Measurements from ENCODE around the gene PTOV1.

PTOV1 gene

DNA sequence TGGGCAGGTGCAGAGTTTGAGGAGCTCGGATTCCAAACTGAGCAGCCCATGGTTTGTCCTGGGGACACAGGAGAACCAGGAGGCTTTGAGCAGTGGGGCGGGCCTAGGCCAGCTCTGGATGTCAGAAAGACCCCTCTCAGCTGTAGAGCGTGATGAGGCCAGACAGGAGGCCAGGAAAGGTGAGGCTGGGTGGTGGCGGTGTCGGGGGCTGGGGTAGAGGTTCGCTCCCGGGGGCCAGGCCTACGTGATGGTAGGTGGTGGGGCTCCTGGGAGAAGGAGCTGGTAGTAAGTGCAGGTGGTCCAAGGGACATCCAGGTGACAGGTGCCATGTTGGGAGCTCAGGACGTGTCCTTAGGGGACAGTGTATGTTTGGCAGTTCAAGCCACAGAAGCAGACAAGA, 13.5 kb upstream of the PTOV1 start:
- no peak for DNase-seq (ENCODE audit: low read depth, low spot score)
- CTCF ChIA-PET = interaction anchor here (1.5 kb wide), 1 partner anchor 13 kb away, joined by 3 read pairs; no protein-coding TSS in a partner anchor
- TF ChIP-seq, protein P1, sequence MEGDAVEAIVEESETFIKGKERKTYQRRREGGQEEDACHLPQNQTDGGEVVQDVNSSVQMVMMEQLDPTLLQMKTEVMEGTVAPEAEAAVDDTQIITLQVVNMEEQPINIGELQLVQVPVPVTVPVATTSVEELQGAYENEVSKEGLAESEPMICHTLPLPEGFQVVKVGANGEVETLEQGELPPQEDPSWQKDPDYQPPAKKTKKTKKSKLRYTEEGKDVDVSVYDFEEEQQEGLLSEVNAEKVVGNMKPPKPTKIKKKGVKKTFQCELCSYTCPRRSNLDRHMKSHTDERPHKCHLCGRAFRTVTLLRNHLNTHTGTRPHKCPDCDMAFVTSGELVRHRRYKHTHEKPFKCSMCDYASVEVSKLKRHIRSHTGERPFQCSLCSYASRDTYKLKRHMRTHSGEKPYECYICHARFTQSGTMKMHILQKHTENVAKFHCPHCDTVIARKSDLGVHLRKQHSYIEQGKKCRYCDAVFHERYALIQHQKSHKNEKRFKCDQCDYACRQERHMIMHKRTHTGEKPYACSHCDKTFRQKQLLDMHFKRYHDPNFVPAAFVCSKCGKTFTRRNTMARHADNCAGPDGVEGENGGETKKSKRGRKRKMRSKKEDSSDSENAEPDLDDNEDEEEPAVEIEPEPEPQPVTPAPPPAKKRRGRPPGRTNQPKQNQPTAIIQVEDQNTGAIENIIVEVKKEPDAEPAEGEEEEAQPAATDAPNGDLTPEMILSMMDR (IDR thresholded peaks at IDR 0.05; ENCODE audit: insufficient read depth, low read length, missing control alignments) = no peak
- POLR2A ChIA-PET = interaction anchor here (1.1 kb wide), 1 partner anchor 13 kb away, joined by 4 read pairs; the partner anchor contains the start of gene PTOV1
- no peak overlapping the region for H3K4me3 ChIP-seq (ENCODE audit: low read depth, low read length)

DNA sequence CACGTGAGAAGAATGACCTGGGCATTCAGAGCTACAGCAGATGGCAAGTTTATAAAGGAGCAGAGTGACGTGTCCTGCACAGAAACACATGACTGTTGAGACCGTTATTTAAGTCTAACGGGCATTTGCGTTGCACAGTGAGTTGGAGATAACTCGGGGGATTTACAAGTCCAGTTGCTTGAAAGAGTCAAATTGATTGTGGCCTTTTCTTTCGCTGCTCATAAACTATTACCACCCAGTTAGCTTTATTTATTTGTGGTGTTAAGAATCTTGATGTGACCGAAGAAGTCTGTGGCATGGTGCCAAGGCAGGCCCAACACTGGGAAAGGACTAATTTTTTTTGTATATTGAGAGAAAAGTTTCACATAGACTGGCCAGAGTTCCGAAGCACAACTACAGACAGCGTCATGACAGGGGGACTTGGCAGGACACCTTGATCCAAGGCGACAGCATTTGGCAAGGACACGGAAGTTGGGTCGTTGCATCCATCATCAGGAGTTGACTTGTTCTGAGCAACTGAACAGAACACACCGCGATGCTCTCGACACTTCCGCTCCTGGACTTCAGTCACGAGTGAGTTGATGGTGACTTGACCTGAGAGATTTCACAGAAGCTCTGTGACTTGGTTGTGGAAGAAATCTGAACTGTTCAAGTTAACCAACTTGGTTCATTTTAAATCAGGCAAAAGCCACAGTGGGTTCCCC, 11.9 kb upstream of the PTOV1 start:
- ChIA-PET POLR2A (no interaction called here), CTCF (interaction anchor here (1.0 kb wide), 1 partner anchor 12 kb away, joined by 4 read pairs; the partner anchor contains the start of gene PTOV1)
- TF ChIP-seq, protein P1 (IDR thresholded peaks at IDR 0.05; ENCODE audit: insufficient read depth, low read length, missing control alignments) = no peak
- no peak overlapping the region for H3K4me3 ChIP-seq (ENCODE audit: low read depth, low read length)
- no peak for DNase-seq (ENCODE audit: low read depth, low spot score)

DNA sequence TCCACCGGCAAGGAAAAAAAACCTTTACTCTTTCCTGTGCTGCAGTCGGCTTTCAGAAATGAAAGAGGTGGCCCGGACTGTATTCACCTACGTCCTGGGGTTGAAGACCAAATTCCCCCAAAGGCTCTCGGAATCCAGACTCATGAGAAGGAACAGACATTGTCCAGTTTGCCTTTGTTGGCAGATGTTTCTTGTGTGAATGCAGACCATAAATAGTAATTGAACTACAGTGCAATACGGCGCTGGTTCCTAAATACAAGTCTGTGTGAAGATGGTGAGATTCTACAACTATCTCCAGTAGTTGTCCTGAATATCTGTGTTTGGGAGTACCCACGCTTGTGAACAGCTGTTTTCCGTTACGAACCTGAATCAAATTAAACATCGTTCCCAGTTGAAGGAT, 11.2 kb upstream of the PTOV1 start:
- TF ChIP-seq, protein P1 (IDR thresholded peaks at IDR 0.05; ENCODE audit: insufficient read depth, low read length, missing control alignments) = no peak
- no peak overlapping the region for H3K4me3 ChIP-seq (ENCODE audit: low read depth, low read length)
- ChIA-PET POLR2A (no interaction called here), CTCF (interaction anchor here (0.6 to 1.0 kb wide), 2 partner anchors 11 to 104 kb away, joined by 3 to 4 read pairs; partner anchors contain the start of gene PTOV1)
- DNase-seq (ENCODE audit: low read depth, low spot score) = no peak

DNA sequence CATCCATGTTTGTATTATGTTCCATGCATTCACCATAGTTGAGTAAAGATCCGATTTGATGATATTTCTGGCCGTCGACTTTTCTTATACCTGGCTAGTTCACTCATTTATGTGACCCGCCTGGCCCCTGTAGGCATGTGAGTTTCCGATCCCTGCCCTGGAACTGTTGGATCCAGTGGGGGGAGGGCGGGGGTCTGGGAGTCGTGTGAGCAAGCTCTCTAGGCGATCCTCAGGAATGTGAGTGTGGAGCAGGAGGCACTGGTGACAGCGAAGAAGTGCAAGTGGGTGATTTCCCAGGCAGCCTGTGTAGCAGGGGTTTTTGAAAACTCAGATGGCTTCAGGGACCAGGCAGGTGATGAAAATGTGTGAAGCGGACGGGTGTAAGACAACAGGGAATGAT, 10.6 kb upstream of the PTOV1 start:
- no peak for DNase-seq (ENCODE audit: low read depth, low spot score)
- ChIA-PET CTCF (interaction anchor here (0.6 to 1.0 kb wide), 2 partner anchors 11 to 104 kb away, joined by 3 to 4 read pairs; partner anchors contain the start of gene PTOV1), POLR2A (no interaction called here)
- TF ChIP-seq, protein P1 (IDR thresholded peaks at IDR 0.05; ENCODE audit: insufficient read depth, low read length, missing control alignments) = no peak
- no peak overlapping the region for H3K4me3 ChIP-seq (ENCODE audit: low read depth, low read length)

DNA sequence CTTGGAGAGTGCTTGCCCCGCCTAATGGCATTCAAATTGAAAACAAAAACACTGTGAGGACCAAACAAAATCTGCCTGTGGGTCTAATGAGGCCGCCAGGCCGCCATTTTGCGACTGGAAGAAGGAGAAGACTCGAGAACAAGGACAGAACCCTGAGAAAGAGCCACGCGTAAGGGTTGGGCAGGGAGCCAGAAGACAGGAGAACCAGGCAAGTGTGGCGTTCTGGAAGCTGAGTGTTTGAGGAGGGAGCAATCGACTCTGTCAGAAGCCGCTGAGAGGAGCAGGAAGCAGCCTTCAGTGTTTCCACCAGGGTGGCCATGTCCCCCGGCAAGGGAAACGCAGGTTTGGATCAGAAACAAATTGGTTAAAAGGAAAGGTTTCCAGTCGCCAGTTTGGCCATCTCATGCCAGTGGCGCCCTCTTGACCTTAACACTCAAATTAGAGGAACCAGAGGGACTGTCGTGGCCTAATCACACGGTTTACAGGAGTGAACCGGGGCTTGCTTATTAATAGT, 10.2 kb upstream of the PTOV1 start:
- no peak for DNase-seq (ENCODE audit: low read depth, low spot score)
- POLR2A ChIA-PET = no interaction called here
- H3K4me3 ChIP-seq (ENCODE audit: low read depth, low read length) = no peak overlapping the region
- CTCF ChIA-PET = no interaction called here
- TF ChIP-seq, protein P1 (IDR thresholded peaks at IDR 0.05; ENCODE audit: insufficient read depth, low read length, missing control alignments) = no peak

DNA sequence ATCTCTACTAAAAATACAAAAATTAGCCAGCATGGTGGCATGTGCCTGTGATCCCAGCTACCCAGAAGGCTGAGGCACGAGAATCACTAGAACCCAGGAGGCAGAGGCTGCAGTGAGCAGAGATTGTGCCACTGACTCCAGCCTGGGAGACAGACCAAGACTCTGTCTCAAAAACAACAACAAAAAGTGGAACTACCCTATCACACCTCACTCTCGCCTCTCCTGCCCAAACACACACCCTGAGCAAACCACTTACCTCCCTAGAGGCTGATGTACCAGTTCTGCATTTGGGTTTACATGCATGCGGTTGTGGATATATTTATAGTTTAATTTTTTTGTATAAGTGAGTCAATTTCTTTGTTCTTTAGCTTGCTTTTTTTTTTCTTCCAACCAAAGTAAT, 7.7 kb upstream of the PTOV1 start:
- POLR2A ChIA-PET = no interaction called here
- no peak for DNase-seq (ENCODE audit: low read depth, low spot score)
- TF ChIP-seq, protein P1 (IDR thresholded peaks at IDR 0.05; ENCODE audit: insufficient read depth, low read length, missing control alignments) = no peak

More for the DNA sequence above, 7.7 kb upstream of the PTOV1 start:
- CTCF ChIA-PET = interaction anchor here (1.5 kb wide), 1 partner anchor 14 kb away, joined by 3 read pairs; no protein-coding TSS in a partner anchor
- H3K4me3 ChIP-seq (ENCODE audit: low read depth, low read length) = no peak overlapping the region

Data from AG04449 (cell line).